ENCODE measurements around the gene CXCL3. TPM values are rescaled to one million over a fixed set of nuclear protein-coding genes. Genes with fewer than 3 reads are reported as not detected.

CXCL3 gene
- total RNA-seq, 1 donor from 2014 or later, result not detected

- intact Hi-C loops (cut with micrococcal nuclease), result no loop called here
These were observed 17.0 kb upstream of the CXCL3 start for GRCh38 chr4:74055498-74055897.

GRCh38 chr4:74055096-74055495 is 16.6 kb upstream of the CXCL3 start:
- intact Hi-C loops (cut with micrococcal nuclease), result no loop called here

GRCh38 chr4:74054483-74055047 is 16.1 kb upstream of the CXCL3 start:
- intact Hi-C loops (cut with micrococcal nuclease), result no loop called here

GRCh38 chr4:74047152-74047551 is 8.7 kb upstream of the CXCL3 start:
- intact Hi-C loops (cut with micrococcal nuclease), result no loop called here

- intact Hi-C loops (cut with micrococcal nuclease), result no loop called here
These were observed 7.3 kb upstream of the CXCL3 start for GRCh38 chr4:74045772-74046171.

- intact Hi-C loops (cut with micrococcal nuclease), result no loop called here
These were observed 6.8 kb upstream of the CXCL3 start for GRCh38 chr4:74045247-74045646.

- intact Hi-C loops (cut with micrococcal nuclease), result no loop called here
These were observed 6.2 kb upstream of the CXCL3 start for GRCh38 chr4:74044677-74045076.

- intact Hi-C loops (cut with micrococcal nuclease), result no loop called here
These were observed 4.2 kb upstream of the CXCL3 start for GRCh38 chr4:74042681-74043080.

- intact Hi-C loops (cut with micrococcal nuclease), result no loop called here
These were observed 2.9 kb upstream of the CXCL3 start for GRCh38 chr4:74041418-74041817.

- intact Hi-C loops (cut with micrococcal nuclease), result no loop called here
These were observed 850 bp upstream of the CXCL3 start for GRCh38 chr4:74039315-74039763.

- intact Hi-C loops (cut with micrococcal nuclease), result no loop called here
These were observed 434 bp downstream of the CXCL3 start for GRCh38 chr4:74038086-74038424.

- intact Hi-C loops (cut with micrococcal nuclease), result no loop called here
These were observed 1.2 kb downstream of the CXCL3 start for GRCh38 chr4:74037076-74037955.

- intact Hi-C loops (cut with micrococcal nuclease), result no loop called here
These were observed 4.8 kb downstream of the CXCL3 start for GRCh38 chr4:74033739-74034138.

- intact Hi-C loops (cut with micrococcal nuclease), result no loop called here
These were observed 6.4 kb downstream of the CXCL3 start for GRCh38 chr4:74032064-74032463.

- intact Hi-C loops (cut with micrococcal nuclease), result no loop called here
These were observed 6.9 kb downstream of the CXCL3 start for GRCh38 chr4:74031576-74031975.

GRCh38 chr4:74030285-74030684 is 8.2 kb downstream of the CXCL3 start:
- intact Hi-C loops (cut with micrococcal nuclease), result no loop called here

- intact Hi-C loops (cut with micrococcal nuclease), result no loop called here
These were observed 10.0 kb downstream of the CXCL3 start for GRCh38 chr4:74028504-74028903.

GRCh38 chr4:74023709-74024108 is 14.8 kb downstream of the CXCL3 start:
- intact Hi-C loops (cut with micrococcal nuclease), result no loop called here

- intact Hi-C loops (cut with micrococcal nuclease), result no loop called here
These were observed 16.9 kb downstream of the CXCL3 start for GRCh38 chr4:74021601-74022000.

GRCh38 chr4:74018771-74019170 is 19.7 kb downstream of the CXCL3 start:
- intact Hi-C loops (cut with micrococcal nuclease), result no loop called here

- intact Hi-C loops (cut with micrococcal nuclease), result no loop called here
These were observed 20.4 kb downstream of the CXCL3 start for GRCh38 chr4:74018116-74018515.

GRCh38 chr4:74016068-74016467 is 22.4 kb downstream of the CXCL3 start:
- intact Hi-C loops (cut with micrococcal nuclease), result no loop called here
